GM19463 (cell line): Measurements from ENCODE around the gene LRP6.
"Not testable (repeated sequence)": the region's sequence is repeated elsewhere in the genome, so short reads cannot be mapped to it uniquely, and the experiment has no call there.

Source experiments
- ATAC-seq: cut with Tn5 transposase; IDR thresholded peaks from one replicate; pipeline ENCODE4 v1.9.1; 2021; ENCODE audit warnings: mild to moderate bottlenecking, moderate library complexity; ENCODE audit not compliant: unreplicated experiment

LRP6 gene

GRCh38 chr12:12265571-12266388, 1.1 kb downstream of the LRP6 start:
- no peak for ATAC-seq

- ATAC-seq: no peak
Measured at GRCh38 chr12:12265035-12265434, 1.8 kb downstream of the LRP6 start.

- ATAC-seq: no peak
Measured at GRCh38 chr12:12263909-12264308, 2.9 kb downstream of the LRP6 start.

- ATAC-seq: not testable (repeated sequence)
Measured at GRCh38 chr12:12256291-12256757, 10.5 kb downstream of the LRP6 start.

GRCh38 chr12:12254553-12254952, 12.3 kb downstream of the LRP6 start:
- no peak for ATAC-seq

GRCh38 chr12:12249216-12250050, 17.4 kb downstream of the LRP6 start:
- no peak for ATAC-seq

GRCh38 chr12:12247584-12247983, 19.3 kb downstream of the LRP6 start:
- ATAC-seq: no peak

- no peak for ATAC-seq
Measured at GRCh38 chr12:12244341-12244740, 22.5 kb downstream of the LRP6 start.

GRCh38 chr12:12240662-12241340, 26.0 kb downstream of the LRP6 start:
- no peak for ATAC-seq

- ATAC-seq: no peak
Measured at GRCh38 chr12:12239127-12239526, 27.7 kb downstream of the LRP6 start.

- ATAC-seq: no peak
Measured at GRCh38 chr12:12238605-12239004, 28.2 kb downstream of the LRP6 start.

GRCh38 chr12:12236896-12237295, 29.9 kb downstream of the LRP6 start:
- no peak for ATAC-seq

GRCh38 chr12:12230275-12230674, 36.6 kb downstream of the LRP6 start:
- no peak for ATAC-seq

- no peak for ATAC-seq
Measured at GRCh38 chr12:12229556-12230092, 37.2 kb downstream of the LRP6 start.

- no peak for ATAC-seq
Measured at GRCh38 chr12:12228402-12228801, 38.4 kb downstream of the LRP6 start.

GRCh38 chr12:12226187-12226586, 40.7 kb downstream of the LRP6 start:
- no peak for ATAC-seq

- no peak for ATAC-seq
Measured at GRCh38 chr12:12224240-12224940, 42.5 kb downstream of the LRP6 start.

GRCh38 chr12:12221560-12221959, 45.3 kb downstream of the LRP6 start:
- ATAC-seq: peak; percentile 59

GRCh38 chr12:12219664-12220063, 47.2 kb downstream of the LRP6 start:
- no peak for ATAC-seq

GRCh38 chr12:12217018-12217359, 49.9 kb downstream of the LRP6 start:
- no peak for ATAC-seq
